ENCODE data around the gene COL28A1.

Gene COL28A1

GRCh38 chr7:7504910-7505704, 30.6 kb downstream of the COL28A1 start:
- no peaks in the 10 kb centered on the region for H3K4me1 Mint-ChIP-seq
- DNase-seq (ENCODE audit: low spot score in 2 of 2) (no peak), ATAC-seq (replicated peaks; ENCODE audit: extremely low read depth, poor library complexity, severe bottlenecking) (no peak)
- no peaks in the 10 kb centered on the region for H3K9me3 Mint-ChIP-seq
- H3K36me3 Mint-ChIP-seq (ENCODE audit: insufficient read depth), result no peaks in the 10 kb centered on the region
- peaks cover 6% of the 10 kb centered on the region for H3K27me3 Mint-ChIP-seq
- no peak overlapping the region for H3K27ac Mint-ChIP-seq (ENCODE audit: low read depth)
- H3K4me3 Mint-ChIP-seq, result no peak overlapping the region

- H3K4me3 Mint-ChIP-seq, result no peak overlapping the region
Observed at GRCh38 chr7:7499892-7500291, 35.8 kb downstream of the COL28A1 start.

GRCh38 chr7:7498856-7499255, 36.8 kb downstream of the COL28A1 start:
- DNase-seq (ENCODE audit: low spot score in 2 of 2) (no peak), ATAC-seq (replicated peaks; ENCODE audit: extremely low read depth, poor library complexity, severe bottlenecking) (no peak)
- Mint-ChIP-seq H3K4me1 (no peaks in the 10 kb centered on the region), H3K9me3 (no peaks in the 10 kb centered on the region), H3K27ac (ENCODE audit: low read depth) (no peak overlapping the region), H3K36me3 (ENCODE audit: insufficient read depth) (no peaks in the 10 kb centered on the region), H3K4me3 (no peak overlapping the region), H3K27me3 (peaks cover 6% of the 10 kb centered on the region)

More at GRCh38 chr7:7499892-7500291, 35.8 kb downstream of the COL28A1 start:
- Mint-ChIP-seq H3K27ac (ENCODE audit: low read depth) (no peak overlapping the region), H3K27me3 (peaks cover 6% of the 10 kb centered on the region), H3K9me3 (no peaks in the 10 kb centered on the region), H3K4me1 (no peaks in the 10 kb centered on the region), H3K36me3 (ENCODE audit: insufficient read depth) (no peaks in the 10 kb centered on the region)
- ATAC-seq (replicated peaks; ENCODE audit: extremely low read depth, poor library complexity, severe bottlenecking), result no peak
- DNase-seq (ENCODE audit: low spot score in 2 of 2), result no peak

- DNase-seq (ENCODE audit: low spot score in 2 of 2) (no peak), ATAC-seq (replicated peaks; ENCODE audit: extremely low read depth, poor library complexity, severe bottlenecking) (no peak)
- Mint-ChIP-seq H3K36me3 (ENCODE audit: insufficient read depth) (no peaks in the 10 kb centered on the region), H3K4me3 (no peak overlapping the region), H3K27me3 (peaks cover 6% of the 10 kb centered on the region), H3K27ac (ENCODE audit: low read depth) (no peak overlapping the region), H3K4me1 (no peaks in the 10 kb centered on the region), H3K9me3 (no peaks in the 10 kb centered on the region)
Observed at GRCh38 chr7:7496311-7496710, 39.4 kb downstream of the COL28A1 start.

GRCh38 chr7:7495171-7495570, 40.5 kb downstream of the COL28A1 start:
- H3K9me3 Mint-ChIP-seq, result no peaks in the 10 kb centered on the region
- no peaks in the 10 kb centered on the region for H3K36me3 Mint-ChIP-seq (ENCODE audit: insufficient read depth)
- H3K27ac Mint-ChIP-seq (ENCODE audit: low read depth), result no peak overlapping the region
- no peak overlapping the region for H3K4me3 Mint-ChIP-seq
- DNase-seq (ENCODE audit: low spot score in 2 of 2) (no peak), ATAC-seq (replicated peaks; ENCODE audit: extremely low read depth, poor library complexity, severe bottlenecking) (no peak)
- no peaks in the 10 kb centered on the region for H3K27me3 Mint-ChIP-seq
- H3K4me1 Mint-ChIP-seq, result no peaks in the 10 kb centered on the region

- ATAC-seq (replicated peaks; ENCODE audit: extremely low read depth, poor library complexity, severe bottlenecking) (no peak), DNase-seq (ENCODE audit: low spot score in 2 of 2) (no peak)
- no peaks in the 10 kb centered on the region for H3K27me3 Mint-ChIP-seq
- no peaks in the 10 kb centered on the region for H3K36me3 Mint-ChIP-seq (ENCODE audit: insufficient read depth)
- H3K4me3 Mint-ChIP-seq, result no peak overlapping the region
- peaks cover 4% of the 10 kb centered on the region for H3K9me3 Mint-ChIP-seq
- no peaks in the 10 kb centered on the region for H3K4me1 Mint-ChIP-seq
- H3K27ac Mint-ChIP-seq (ENCODE audit: low read depth), result no peak overlapping the region
Observed at GRCh38 chr7:7491044-7491443, 44.6 kb downstream of the COL28A1 start.

- ATAC-seq (replicated peaks; ENCODE audit: extremely low read depth, poor library complexity, severe bottlenecking) (no peak), DNase-seq (ENCODE audit: low spot score in 2 of 2) (no peak)
- no peaks in the 10 kb centered on the region for H3K27me3 Mint-ChIP-seq
- H3K27ac Mint-ChIP-seq (ENCODE audit: low read depth), result no peak overlapping the region
- no peaks in the 10 kb centered on the region for H3K4me1 Mint-ChIP-seq
- H3K9me3 Mint-ChIP-seq, result peaks cover 4% of the 10 kb centered on the region
- no peaks in the 10 kb centered on the region for H3K36me3 Mint-ChIP-seq (ENCODE audit: insufficient read depth)
- H3K4me3 Mint-ChIP-seq, result no peak overlapping the region
Observed at GRCh38 chr7:7490003-7490402, 45.7 kb downstream of the COL28A1 start.

GRCh38 chr7:7489546-7489945, 46.1 kb downstream of the COL28A1 start:
- no peak for DNase-seq (ENCODE audit: low spot score in 2 of 2)
- H3K4me1 Mint-ChIP-seq, result no peaks in the 10 kb centered on the region
- H3K27ac Mint-ChIP-seq (ENCODE audit: low read depth), result no peak overlapping the region
- no peak for ATAC-seq (replicated peaks; ENCODE audit: extremely low read depth, poor library complexity, severe bottlenecking)
- peaks cover 4% of the 10 kb centered on the region for H3K9me3 Mint-ChIP-seq
- no peaks in the 10 kb centered on the region for H3K36me3 Mint-ChIP-seq (ENCODE audit: insufficient read depth)
- H3K4me3 Mint-ChIP-seq, result no peak overlapping the region
- H3K27me3 Mint-ChIP-seq, result no peaks in the 10 kb centered on the region

GRCh38 chr7:7486362-7486761, 49.3 kb downstream of the COL28A1 start:
- Mint-ChIP-seq H3K27me3 (no peaks in the 10 kb centered on the region), H3K4me1 (no peaks in the 10 kb centered on the region), H3K9me3 (peaks cover 4% of the 10 kb centered on the region), H3K36me3 (ENCODE audit: insufficient read depth) (no peaks in the 10 kb centered on the region), H3K27ac (ENCODE audit: low read depth) (no peak overlapping the region), H3K4me3 (no peak overlapping the region)
- no peak for DNase-seq (ENCODE audit: low spot score in 2 of 2)
- ATAC-seq (replicated peaks; ENCODE audit: extremely low read depth, poor library complexity, severe bottlenecking), result no peak

- Mint-ChIP-seq H3K27ac (ENCODE audit: low read depth) (no peak overlapping the region), H3K27me3 (peaks cover 13% of the 10 kb centered on the region), H3K9me3 (peaks cover 4% of the 10 kb centered on the region), H3K36me3 (ENCODE audit: insufficient read depth) (no peaks in the 10 kb centered on the region), H3K4me1 (no peaks in the 10 kb centered on the region), H3K4me3 (no peak overlapping the region)
- DNase-seq (ENCODE audit: low spot score in 2 of 2) (no peak), ATAC-seq (replicated peaks; ENCODE audit: extremely low read depth, poor library complexity, severe bottlenecking) (no peak)
Observed at GRCh38 chr7:7484072-7484471, 51.6 kb downstream of the COL28A1 start.

GRCh38 chr7:7481802-7482201, 53.9 kb downstream of the COL28A1 start:
- Mint-ChIP-seq H3K27me3 (peaks cover 22% of the 10 kb centered on the region), H3K9me3 (no peaks in the 10 kb centered on the region), H3K4me1 (no peaks in the 10 kb centered on the region), H3K4me3 (no peak overlapping the region), H3K36me3 (ENCODE audit: insufficient read depth) (no peaks in the 10 kb centered on the region), H3K27ac (ENCODE audit: low read depth) (no peak overlapping the region)
- DNase-seq (ENCODE audit: low spot score in 2 of 2) (no peak), ATAC-seq (replicated peaks; ENCODE audit: extremely low read depth, poor library complexity, severe bottlenecking) (no peak)

GRCh38 chr7:7479275-7479805, 56.3 kb downstream of the COL28A1 start:
- ATAC-seq (replicated peaks; ENCODE audit: extremely low read depth, poor library complexity, severe bottlenecking) (no peak), DNase-seq (ENCODE audit: low spot score in 2 of 2) (no peak)
- H3K36me3 Mint-ChIP-seq (ENCODE audit: insufficient read depth), result no peaks in the 10 kb centered on the region
- no peaks in the 10 kb centered on the region for H3K4me1 Mint-ChIP-seq
- no peak overlapping the region for H3K27ac Mint-ChIP-seq (ENCODE audit: low read depth)
- no peak overlapping the region for H3K4me3 Mint-ChIP-seq
- H3K9me3 Mint-ChIP-seq, result no peaks in the 10 kb centered on the region
- H3K27me3 Mint-ChIP-seq, result peaks cover 25% of the 10 kb centered on the region

GRCh38 chr7:7478569-7478968, 57.1 kb downstream of the COL28A1 start:
- Mint-ChIP-seq H3K4me3 (no peak overlapping the region), H3K9me3 (no peaks in the 10 kb centered on the region), H3K27me3 (peaks cover 25% of the 10 kb centered on the region), H3K36me3 (ENCODE audit: insufficient read depth) (no peaks in the 10 kb centered on the region), H3K27ac (ENCODE audit: low read depth) (no peak overlapping the region), H3K4me1 (no peaks in the 10 kb centered on the region)
- DNase-seq (ENCODE audit: low spot score in 2 of 2) (no peak), ATAC-seq (replicated peaks; ENCODE audit: extremely low read depth, poor library complexity, severe bottlenecking) (no peak)

Data from central memory CD8-positive, alpha-beta T cell (primary cell).